ENCODE results near the gene VAC14.
A peak's percentile ranks its signal among the peaks of the same experiment; 100 is the strongest.

- TF ChIP-seq MXI1 (IDR thresholded peaks at IDR 0.05; ENCODE audit: low read depth, low read length) (no peak), CTCF (IDR thresholded peaks at IDR 0.05) (peak; percentile 41), POLR2AphosphoS5 (IDR thresholded peaks at IDR 0.05; ENCODE audit: low read depth, low read length) (peak; percentile 50), PBX3 (IDR thresholded peaks at IDR 0.05) (peak; percentile 80), RCOR1 (IDR thresholded peaks at IDR 0.05; ENCODE audit: low read length) (no peak; the same call in 1 of the 2 replicates), IRF3 (IDR thresholded peaks at IDR 0.05; ENCODE audit: low read depth, low read length) (no peak), EP300 (IDR thresholded peaks at IDR 0.05; ENCODE audit: borderline replicate concordance in 1 of 2, low read depth in 1 of 2, low read length in 1 of 2) (peak; percentile 54 to 85; a peak in 3 of 4 replicates), CHD2 (IDR thresholded peaks at IDR 0.05; ENCODE audit: low read length, partially characterized antibody) (peak; percentile 90)
These were observed 85.7 kb downstream of the VAC14 start for GRCh38 chr16:70715055-70715858.

Data from SK-N-SH (cell line).